NCI-H345 treated with DMSO at 0.1 percent for 48 hours (cell line): ENCODE measurements around the gene UGT1A8.
"Not testable (repeated sequence)": the region's sequence is repeated elsewhere in the genome, so short reads cannot be mapped to it uniquely, and the experiment has no call there.

Source experiments
- DNase-seq: peaks from one replicate; lab custom pipeline; 2025; ENCODE audit not compliant: unreplicated experiment; lab: John Stamatoyannopoulos, UW

The UGT1A8 gene

GRCh38 chr2:233681521-233682099 is 64.2 kb downstream of the UGT1A8 start, which contains the start of gene UGT1A7:
Gene UGT1A7 (plus strand): TSS chr2:233681901. CDS start chr2:233681938, 37 bp downstream.
- DNase-seq, result no peak

DNA sequence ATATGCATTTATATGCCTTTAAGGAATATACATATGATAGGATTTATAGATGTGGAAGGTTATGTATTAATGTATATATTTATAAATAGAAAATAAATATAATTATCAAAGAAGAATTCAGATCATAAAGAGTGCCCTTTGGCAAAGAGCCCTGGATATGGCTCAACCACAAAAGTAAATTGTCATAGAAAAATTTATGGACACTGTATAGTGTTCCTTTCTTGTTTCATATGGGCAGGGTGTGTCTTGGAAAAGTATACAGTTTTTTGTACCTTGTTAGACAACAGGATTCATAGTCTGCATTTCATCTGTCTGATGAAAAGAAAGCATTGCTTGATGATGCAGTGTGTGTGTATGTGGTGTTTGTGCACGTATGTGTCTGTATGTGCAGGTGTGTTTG is 67.2 kb downstream of the UGT1A8 start:
- no peak for DNase-seq

GRCh38 chr2:233686928-233687327 is 69.5 kb downstream of the UGT1A8 start:
- DNase-seq, result no peak

DNA sequence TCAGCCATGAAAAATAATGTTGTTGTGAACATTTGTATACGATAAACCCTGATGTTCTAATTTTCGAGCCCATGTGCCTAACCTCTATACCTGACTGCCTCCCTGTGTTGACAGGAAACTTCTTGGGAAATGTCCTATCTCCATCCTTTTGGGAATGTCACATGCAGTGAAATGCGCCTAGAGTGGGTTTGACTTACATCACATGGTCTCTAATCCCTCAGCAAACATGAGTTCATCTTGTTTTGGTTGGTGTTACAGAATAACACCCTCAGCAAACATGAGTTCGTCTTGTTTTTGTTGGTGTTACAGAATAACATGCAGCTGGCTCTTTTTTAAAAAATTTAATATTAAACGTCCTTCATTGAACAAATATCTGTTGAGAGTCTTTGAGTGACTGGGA is 70.9 kb downstream of the UGT1A8 start:
- no peak for DNase-seq

DNA sequence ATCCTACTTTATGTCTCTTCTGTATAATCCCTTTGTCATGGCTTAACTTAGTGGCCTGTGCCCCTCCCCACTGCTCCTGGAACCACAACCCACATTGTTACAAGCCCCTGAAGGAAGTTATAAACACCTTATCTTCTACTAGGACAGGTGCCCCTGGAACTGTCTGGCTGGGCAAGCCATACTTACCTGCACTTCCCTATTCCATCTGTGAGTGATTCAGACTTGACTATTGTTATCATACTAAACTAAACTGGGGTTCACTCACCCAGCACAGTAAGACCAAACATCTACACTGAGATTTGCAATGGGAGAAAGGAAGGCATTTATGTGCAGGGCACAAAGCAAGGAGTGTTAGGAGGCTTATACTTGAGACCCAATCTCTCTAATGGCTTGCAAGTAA is 71.6 kb downstream of the UGT1A8 start:
- no peak for DNase-seq

DNA sequence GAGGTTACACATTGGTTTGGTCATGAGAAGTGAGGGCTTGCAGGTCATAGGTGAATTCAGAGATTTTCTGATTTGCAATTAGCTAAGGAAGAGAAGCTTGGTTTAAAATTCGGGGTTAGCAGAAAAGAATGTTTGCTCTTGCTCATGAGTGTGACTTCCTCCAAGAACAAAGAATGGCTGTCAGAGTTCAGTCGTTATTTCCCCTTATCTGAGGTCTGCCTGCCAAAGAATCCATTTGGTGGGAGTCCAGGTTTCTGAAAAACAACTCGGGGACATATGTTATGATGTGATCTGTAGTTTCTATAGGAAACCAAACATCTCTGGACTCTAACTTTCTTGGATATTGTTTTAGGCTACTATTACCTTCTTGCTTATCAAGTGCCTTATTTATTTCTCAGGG is 72.1 kb downstream of the UGT1A8 start:
- DNase-seq, result no peak

DNA sequence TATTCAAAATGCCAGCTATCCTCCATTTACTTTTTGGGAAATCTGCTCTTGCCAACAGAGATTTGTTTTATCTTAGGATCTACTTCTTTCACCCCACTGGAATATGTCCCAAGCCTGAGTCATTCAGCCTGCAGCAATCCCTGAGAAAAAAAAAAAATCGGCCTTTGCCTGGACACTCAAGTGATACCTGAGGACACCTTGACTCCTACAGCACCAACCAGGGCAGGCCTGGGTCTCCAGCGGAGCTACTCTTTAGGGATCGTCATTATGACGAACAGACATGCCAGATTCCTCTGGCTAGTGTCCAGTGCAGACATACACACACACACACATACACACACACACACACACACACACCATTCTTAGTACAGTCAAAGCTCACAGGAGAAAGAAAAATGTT is 73.0 kb downstream of the UGT1A8 start:
- no peak for DNase-seq

GRCh38 chr2:233691443-233692433 is 74.3 kb downstream of the UGT1A8 start:
- DNase-seq, result no peak

- no peak for DNase-seq
Observed at GRCh38 chr2:233692648-233693047, 75.2 kb downstream of the UGT1A8 start, which contains the start of gene UGT1A6. Gene UGT1A6 (plus strand): TSS chr2:233692890. CDS start chr2:233693005, 115 bp downstream.

GRCh38 chr2:233693963-233694362 is 76.5 kb downstream of the UGT1A8 start:
- DNase-seq, result no peak

- no peak for DNase-seq
Observed at GRCh38 chr2:233698740-233699139, 81.3 kb downstream of the UGT1A8 start.

- no peak for DNase-seq
Observed at GRCh38 chr2:233699424-233700027, 82.1 kb downstream of the UGT1A8 start.

DNA sequence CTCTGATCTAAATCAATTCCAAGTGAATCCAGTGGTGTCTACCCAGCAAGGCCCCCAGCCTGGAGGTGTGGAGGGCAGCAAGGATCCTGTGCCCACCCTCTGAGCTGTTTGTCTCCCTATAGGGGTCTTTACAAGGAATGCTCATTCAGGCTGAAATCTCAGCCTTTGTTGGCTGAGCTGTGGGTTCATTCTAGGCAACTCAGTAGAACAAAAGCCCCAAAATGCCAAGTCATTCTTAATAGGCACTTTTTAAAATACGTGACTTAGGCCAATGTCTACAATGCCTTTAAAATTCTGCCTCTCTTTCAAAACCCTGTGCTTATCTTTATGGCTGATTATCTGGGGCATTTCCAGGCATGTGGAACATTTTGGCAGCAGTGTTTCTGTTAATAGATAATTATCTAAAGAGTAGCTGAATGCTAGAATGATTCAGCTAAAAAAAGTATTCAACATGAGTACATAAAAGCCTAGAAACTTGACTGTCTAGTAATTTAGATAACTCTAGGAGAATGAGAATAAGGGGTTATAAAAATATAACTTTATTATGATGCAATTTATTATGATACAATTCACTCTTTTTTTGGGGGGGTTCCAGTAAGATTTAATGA is 82.7 kb downstream of the UGT1A8 start:
- no peak for DNase-seq

- not testable (repeated sequence) for DNase-seq
Observed at GRCh38 chr2:233700842-233701241, 83.4 kb downstream of the UGT1A8 start.

GRCh38 chr2:233702238-233702637 is 84.8 kb downstream of the UGT1A8 start:
- no peak for DNase-seq

- no peak for DNase-seq
Observed at GRCh38 chr2:233705911-233706506, 88.6 kb downstream of the UGT1A8 start.

DNA sequence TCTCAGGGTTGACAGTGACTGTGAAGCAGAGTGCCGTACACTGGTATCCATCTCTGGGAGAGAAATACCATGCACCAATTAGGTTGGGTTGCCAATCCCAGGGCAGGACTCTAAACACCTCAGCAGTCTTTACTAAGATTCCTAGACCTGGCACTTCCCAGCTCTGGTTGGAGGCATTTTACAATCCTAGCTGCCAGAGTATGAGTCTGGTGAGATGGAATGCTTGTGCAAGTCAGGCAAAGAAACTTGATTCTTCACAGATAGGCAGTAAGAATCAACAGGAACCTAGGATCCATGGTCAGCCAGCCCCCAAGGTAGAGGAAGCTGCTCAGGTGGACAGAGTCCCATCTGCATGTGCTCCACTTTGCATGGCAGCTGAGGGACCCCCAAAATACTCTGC is 89.3 kb downstream of the UGT1A8 start:
- no peak for DNase-seq

DNA sequence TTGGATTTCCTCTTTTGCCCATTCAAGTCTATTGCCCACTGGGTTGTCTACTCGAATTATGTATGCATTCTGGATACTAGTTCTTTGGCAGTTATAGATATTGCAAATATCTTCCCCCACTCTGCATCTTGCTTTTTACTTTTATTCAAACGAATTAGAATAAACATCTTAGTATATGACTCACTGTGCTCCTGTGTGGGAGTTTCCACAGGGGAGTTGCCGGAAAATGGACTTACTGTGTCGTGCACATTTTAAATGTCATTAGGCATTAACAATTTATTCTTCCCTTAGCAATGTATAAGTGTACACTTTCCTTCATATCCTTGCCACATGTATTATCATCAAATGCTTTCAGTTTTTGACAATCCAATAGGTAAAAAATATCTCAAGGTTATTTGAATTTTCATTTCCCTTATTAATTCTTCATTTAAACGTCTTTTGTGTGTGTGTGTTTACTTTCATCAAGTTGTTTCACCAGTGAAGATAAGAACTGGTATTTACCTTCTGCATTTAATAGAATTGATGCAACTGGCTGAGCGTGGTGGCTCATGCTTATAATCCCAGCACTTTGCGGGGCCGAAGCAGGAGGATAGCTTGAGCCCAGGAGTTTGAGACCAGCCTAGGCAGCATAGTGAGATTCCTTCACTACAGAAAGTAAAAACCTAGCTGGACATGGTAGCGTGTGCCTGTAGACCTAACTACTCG is 90.7 kb downstream of the UGT1A8 start:
- no peak for DNase-seq

DNA sequence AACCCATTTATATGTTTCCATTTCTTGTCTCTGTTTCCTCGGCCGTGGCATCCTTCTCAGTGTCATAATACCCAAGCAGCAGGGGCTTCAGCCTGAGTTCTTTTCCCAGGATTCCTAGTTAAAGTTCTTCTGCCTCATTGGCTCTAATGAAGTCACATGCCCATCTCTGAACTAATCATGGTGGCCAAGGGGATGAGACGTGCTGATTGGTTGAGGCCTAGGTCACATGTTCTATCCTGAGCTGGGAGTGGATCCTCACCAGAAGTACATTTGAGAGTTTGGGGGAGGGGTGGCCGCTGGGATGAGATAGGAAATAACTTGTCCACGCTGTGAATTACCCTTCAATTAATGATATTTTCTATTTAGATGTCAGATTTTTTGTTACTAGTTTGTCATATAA is 91.5 kb downstream of the UGT1A8 start:
- no peak for DNase-seq

- DNase-seq, result peak; percentile 37
Observed at GRCh38 chr2:233711312-233712008, 94.0 kb downstream of the UGT1A8 start.
